Neural cell (in vitro differentiated cells): Measurements from ENCODE around the gene RNF212. TPM values are rescaled to one million over a fixed set of nuclear protein-coding genes. Genes with fewer than 3 reads are reported as not detected.

Experiments
- H2AFZ ChIP-seq: fragments of 200-600, 300-800 bp; sonication (generic), shearing (Covaris generic); 2 replicates; pipeline ENCODE4 v1.6.0; 2014; ENCODE audit warnings: low read depth, mild to moderate bottlenecking, antibody characterized with exemption, low read length, moderate library complexity
- H3F3A ChIP-seq: fragments of 200-600 bp; shearing (Covaris generic); 2 replicates; pipeline ENCODE4 v1.6.1; 2016; ENCODE audit warnings: mild to moderate bottlenecking, moderate library complexity, mixed read lengths, antibody characterized with exemption, low read length; ENCODE audit not compliant: insufficient read depth, poor library complexity, severe bottlenecking
- H3K27ac ChIP-seq: fragments of 200-600, 300-800 bp; sonication (generic), shearing (Covaris generic); 2 replicates; pipeline ENCODE4 v1.5.1; 2014; ENCODE audit warnings: mild to moderate bottlenecking, low read length, moderate library complexity
- H3K27me3 ChIP-seq: fragments of 300-800, 200-600 bp; sonication (generic), shearing (Covaris generic); 2 replicates; pipeline ENCODE4 v1.6.0; 2014; ENCODE audit warnings: mild to moderate bottlenecking, low read depth, low read length, moderate library complexity; ENCODE audit not compliant: insufficient read depth
- H3K36me3 ChIP-seq: fragments of 300-800, 200-600 bp; sonication (generic), shearing (Covaris generic); 2 replicates; pipeline ENCODE4 v1.5.1; 2014; ENCODE audit warnings: mild to moderate bottlenecking, antibody characterized with exemption, low read length, moderate library complexity; ENCODE audit not compliant: insufficient read depth
- H3K4me2 ChIP-seq: fragments of 300-800, 200-600 bp; sonication (generic), shearing (Covaris generic); 2 replicates; pipeline ENCODE4 v1.6.0; 2014; ENCODE audit warnings: mild to moderate bottlenecking, low read length
- H3K4me3 ChIP-seq: fragments of 300-800, 200-600 bp; sonication (generic), shearing (Covaris generic); 2 replicates; pipeline ENCODE4 v1.5.1; 2014; ENCODE audit warnings: mild to moderate bottlenecking, low read length, moderate library complexity
- H3K79me2 ChIP-seq: fragments of 200-600 bp; shearing (Covaris generic); replicated peaks from 2 replicates; pipeline ENCODE4 v1.6.0; 2014; ENCODE audit warnings: mild to moderate bottlenecking, low read length, moderate library complexity; ENCODE audit not compliant: insufficient read depth
- H3K9ac ChIP-seq: fragments of 300-800, 200-600 bp; sonication (generic), shearing (Covaris generic); 2 replicates; pipeline ENCODE4 v1.6.1; 2016; ENCODE audit warnings: mild to moderate bottlenecking, low read length, mixed read lengths
- H3K9me2 ChIP-seq: fragments of 200-600 bp; shearing (Covaris generic); 2 replicates; pipeline ENCODE4 v1.6.1; 2016; ENCODE audit warnings: mild to moderate bottlenecking, low read length, mixed read lengths; ENCODE audit not compliant: insufficient read depth
- H3K9me3 ChIP-seq: fragments of 200-600, 300-800 bp; sonication (generic), shearing (Covaris generic); 2 replicates; pipeline ENCODE4 v1.6.1; 2016; ENCODE audit warnings: mild to moderate bottlenecking, mixed run types, low read length, moderate library complexity, mixed read lengths
- H4K20me1 ChIP-seq: fragments of 200-600 bp; shearing (Covaris generic); 2 replicates; pipeline ENCODE4 v1.6.1; 2016; ENCODE audit warnings: mild to moderate bottlenecking, mixed run types; ENCODE audit not compliant: insufficient read depth
- EP300 ChIP-seq: fragments of 450-650 bp; conservative IDR thresholded peaks from 2 replicates; pipeline ENCODE4 v1.6.1; 2014; ENCODE audit warnings: antibody characterized with exemption, mild to moderate bottlenecking, moderate library complexity; ENCODE audit not compliant: poor library complexity, severe bottlenecking
- EZH2 ChIP-seq: fragments of 200-600, 300-800 bp; shearing (Covaris generic), sonication (generic); IDR thresholded peaks from 2 replicates; pipeline ENCODE4 v1.6.1; 2014; ENCODE audit warnings: antibody characterized with exemption, low read length, borderline replicate concordance, mild to moderate bottlenecking; ENCODE audit not compliant: insufficient read depth, poor library complexity, severe bottlenecking
- MXI1 ChIP-seq: fragments of 450-650 bp; conservative IDR thresholded peaks from 2 replicates; pipeline ENCODE4 v1.6.1; 2014; ENCODE audit warnings: antibody characterized with exemption, mild to moderate bottlenecking; ENCODE audit not compliant: poor library complexity, severe bottlenecking
- POLR2AphosphoS5 ChIP-seq: IDR thresholded peaks from 2 replicates; pipeline ENCODE4 v1.6.1; 2012
- RAD21 ChIP-seq: fragments of 450-650 bp; conservative IDR thresholded peaks from 2 replicates; pipeline ENCODE4 v1.6.1; 2014; ENCODE audit warnings: antibody characterized with exemption, mild to moderate bottlenecking, moderate library complexity
- SMC3 ChIP-seq: fragments of 450-650 bp; conservative IDR thresholded peaks from 2 replicates; pipeline ENCODE4 v1.6.1; 2014; ENCODE audit warnings: antibody characterized with exemption, mild to moderate bottlenecking, moderate library complexity; ENCODE audit not compliant: poor library complexity
- TAF1 ChIP-seq: IDR thresholded peaks from 2 replicates; pipeline ENCODE4 v1.6.1; 2012; ENCODE audit warnings: low read depth
- polyA plus RNA-seq: library from polyadenylated mRNA; depleted of rRNA; stranded (reverse); fragments of >200 nt; gene quantifications from 2 replicates; pipeline ENCODE4 v1.2.3, GENCODE V29; 2014
- TF ChIP-seq, protein P1 (sequence below): fragments of 450-650 bp; IDR thresholded peaks from 2 replicates; pipeline ENCODE4 v1.5.1; 2014; ENCODE audit warnings: antibody characterized with exemption, mild to moderate bottlenecking, moderate library complexity; ENCODE audit not compliant: poor library complexity, severe bottlenecking
- TF ChIP-seq, protein P2 (sequence below): IDR thresholded peaks from 2 replicates; pipeline ENCODE4 v1.6.1; 2012; ENCODE audit warnings: borderline replicate concordance

Gene RNF212
- polyA plus RNA-seq, 1 donor from 2014 or later = 1.5 TPM

DNA sequence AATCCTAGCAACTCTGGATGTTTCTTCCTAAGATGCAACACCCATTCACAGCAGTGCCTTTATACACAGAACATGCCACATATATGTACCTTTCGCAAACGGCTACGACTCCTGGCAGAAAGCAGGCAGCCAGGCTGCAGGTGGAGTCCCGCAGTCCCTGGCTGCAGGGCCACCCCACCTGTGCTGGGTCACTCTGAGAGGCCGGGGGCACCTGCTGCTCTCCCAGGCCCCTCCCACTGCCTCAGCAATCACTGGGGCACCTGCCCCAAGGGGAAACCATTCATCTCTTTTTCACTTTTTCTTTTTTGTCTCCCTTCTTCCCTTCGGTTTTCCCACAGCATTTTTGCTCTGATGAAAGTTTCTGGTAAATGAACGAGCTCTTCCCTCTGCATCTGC, 28.0 kb downstream of the RNF212 start:
- no peak for TF ChIP-seq SMC3
- TF ChIP-seq EP300 = no peak
- TF ChIP-seq MXI1 = no peak
- no peak for TF ChIP-seq EZH2
- TF ChIP-seq, protein P1, sequence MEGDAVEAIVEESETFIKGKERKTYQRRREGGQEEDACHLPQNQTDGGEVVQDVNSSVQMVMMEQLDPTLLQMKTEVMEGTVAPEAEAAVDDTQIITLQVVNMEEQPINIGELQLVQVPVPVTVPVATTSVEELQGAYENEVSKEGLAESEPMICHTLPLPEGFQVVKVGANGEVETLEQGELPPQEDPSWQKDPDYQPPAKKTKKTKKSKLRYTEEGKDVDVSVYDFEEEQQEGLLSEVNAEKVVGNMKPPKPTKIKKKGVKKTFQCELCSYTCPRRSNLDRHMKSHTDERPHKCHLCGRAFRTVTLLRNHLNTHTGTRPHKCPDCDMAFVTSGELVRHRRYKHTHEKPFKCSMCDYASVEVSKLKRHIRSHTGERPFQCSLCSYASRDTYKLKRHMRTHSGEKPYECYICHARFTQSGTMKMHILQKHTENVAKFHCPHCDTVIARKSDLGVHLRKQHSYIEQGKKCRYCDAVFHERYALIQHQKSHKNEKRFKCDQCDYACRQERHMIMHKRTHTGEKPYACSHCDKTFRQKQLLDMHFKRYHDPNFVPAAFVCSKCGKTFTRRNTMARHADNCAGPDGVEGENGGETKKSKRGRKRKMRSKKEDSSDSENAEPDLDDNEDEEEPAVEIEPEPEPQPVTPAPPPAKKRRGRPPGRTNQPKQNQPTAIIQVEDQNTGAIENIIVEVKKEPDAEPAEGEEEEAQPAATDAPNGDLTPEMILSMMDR = no peak
- TF ChIP-seq, protein P2, sequence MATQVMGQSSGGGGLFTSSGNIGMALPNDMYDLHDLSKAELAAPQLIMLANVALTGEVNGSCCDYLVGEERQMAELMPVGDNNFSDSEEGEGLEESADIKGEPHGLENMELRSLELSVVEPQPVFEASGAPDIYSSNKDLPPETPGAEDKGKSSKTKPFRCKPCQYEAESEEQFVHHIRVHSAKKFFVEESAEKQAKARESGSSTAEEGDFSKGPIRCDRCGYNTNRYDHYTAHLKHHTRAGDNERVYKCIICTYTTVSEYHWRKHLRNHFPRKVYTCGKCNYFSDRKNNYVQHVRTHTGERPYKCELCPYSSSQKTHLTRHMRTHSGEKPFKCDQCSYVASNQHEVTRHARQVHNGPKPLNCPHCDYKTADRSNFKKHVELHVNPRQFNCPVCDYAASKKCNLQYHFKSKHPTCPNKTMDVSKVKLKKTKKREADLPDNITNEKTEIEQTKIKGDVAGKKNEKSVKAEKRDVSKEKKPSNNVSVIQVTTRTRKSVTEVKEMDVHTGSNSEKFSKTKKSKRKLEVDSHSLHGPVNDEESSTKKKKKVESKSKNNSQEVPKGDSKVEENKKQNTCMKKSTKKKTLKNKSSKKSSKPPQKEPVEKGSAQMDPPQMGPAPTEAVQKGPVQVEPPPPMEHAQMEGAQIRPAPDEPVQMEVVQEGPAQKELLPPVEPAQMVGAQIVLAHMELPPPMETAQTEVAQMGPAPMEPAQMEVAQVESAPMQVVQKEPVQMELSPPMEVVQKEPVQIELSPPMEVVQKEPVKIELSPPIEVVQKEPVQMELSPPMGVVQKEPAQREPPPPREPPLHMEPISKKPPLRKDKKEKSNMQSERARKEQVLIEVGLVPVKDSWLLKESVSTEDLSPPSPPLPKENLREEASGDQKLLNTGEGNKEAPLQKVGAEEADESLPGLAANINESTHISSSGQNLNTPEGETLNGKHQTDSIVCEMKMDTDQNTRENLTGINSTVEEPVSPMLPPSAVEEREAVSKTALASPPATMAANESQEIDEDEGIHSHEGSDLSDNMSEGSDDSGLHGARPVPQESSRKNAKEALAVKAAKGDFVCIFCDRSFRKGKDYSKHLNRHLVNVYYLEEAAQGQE = no peak
- Histone ChIP-seq H3K4me2 (no peak overlapping the region), H3K27me3 (no peaks in the 10 kb centered on the region), H3K79me2 (no peaks in the 10 kb centered on the region), H3K27ac (no peak overlapping the region), H3K9me2 (no peaks in the 10 kb centered on the region), H4K20me1 (no peaks in the 10 kb centered on the region), H3K4me3 (no peak overlapping the region), H3K9ac (no peak overlapping the region), H3F3A (no peaks in the 10 kb centered on the region), H3K9me3 (no peaks in the 10 kb centered on the region), H3K36me3 (no peaks in the 10 kb centered on the region), H2AFZ (no peak overlapping the region)

DNA sequence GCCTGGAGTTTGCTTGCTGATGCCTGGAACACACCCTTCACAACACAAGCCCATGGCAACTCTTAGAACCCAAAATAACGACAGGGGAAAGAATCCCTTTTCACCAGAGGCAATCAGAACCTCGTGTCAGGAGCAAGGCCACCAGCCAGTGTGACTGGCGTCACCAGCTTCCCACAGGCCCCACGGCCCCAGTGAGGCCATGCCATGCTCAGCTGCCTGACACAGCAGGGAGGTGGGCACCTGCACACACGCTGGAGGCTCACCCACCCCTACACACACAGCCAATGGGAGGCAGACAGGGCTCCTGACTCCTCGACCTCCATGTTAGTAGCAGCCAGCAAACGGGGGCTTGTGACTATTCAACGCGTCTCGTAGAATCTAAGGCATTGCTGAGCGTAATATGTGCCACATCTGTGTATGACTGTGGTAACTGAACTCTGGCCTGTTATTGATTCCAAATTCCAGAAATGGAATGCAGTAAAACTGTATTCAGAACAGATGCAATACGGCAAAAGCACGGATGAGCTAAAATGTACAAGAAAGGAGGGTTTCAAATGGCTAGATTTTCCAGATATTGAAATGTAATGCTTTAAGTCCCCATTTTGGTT, 28.5 kb downstream of the RNF212 start:
- Histone ChIP-seq H2AFZ (no peak overlapping the region), H3K27me3 (no peaks in the 10 kb centered on the region), H3K36me3 (no peaks in the 10 kb centered on the region), H3F3A (no peaks in the 10 kb centered on the region), H3K9me2 (no peaks in the 10 kb centered on the region), H4K20me1 (no peaks in the 10 kb centered on the region), H3K4me2 (no peak overlapping the region), H3K79me2 (no peaks in the 10 kb centered on the region), H3K27ac (no peak overlapping the region), H3K4me3 (no peak overlapping the region), H3K9ac (no peak overlapping the region), H3K9me3 (no peaks in the 10 kb centered on the region)
- no peak for TF ChIP-seq POLR2AphosphoS5
- TF ChIP-seq EP300 = no peak
- TF ChIP-seq TAF1 = no peak
- TF ChIP-seq RAD21 = no peak
- no peak for TF ChIP-seq EZH2
- TF ChIP-seq, protein P1 = no peak
- TF ChIP-seq, protein P2 = no peak
- no peak for TF ChIP-seq MXI1
- no peak for TF ChIP-seq SMC3
